HEK293 (cell line): ENCODE measurements around the gene NTN3.

Experiments used
- CTCF ChIA-PET: fragments of 350-600 bp; formaldehyde crosslinking; extraction: SDS; loops from one replicate; lab custom pipeline; 2021; ENCODE audit warnings: antibody characterized with exemption; lab: Yijun Ruan, JAX
- POLR2A ChIA-PET: fragments of 300-600 bp; formaldehyde crosslinking; extraction: SDS; loops from one replicate; lab custom pipeline; 2020; ENCODE audit warnings: antibody characterized with exemption, inconsistent platforms; lab: Yijun Ruan, JAX
- H3K27ac ChIP-seq: fragments of 200-500 bp; sonication (Bioruptor generic); 2 replicates; pipeline ENCODE4 v1.5.1; 2014; ENCODE audit warnings: low read depth, low read length, control low read depth, inconsistent platforms; ENCODE audit errors: extremely low read depth
- H3K36me3 ChIP-seq, 2 experiments: fragments of 200-500 bp in 1 of 2; sonication (Bioruptor generic) in 1 of 2; 1 replicate in 1 of 2; 2 replicates in 1 of 2; pipeline ENCODE4 v1.5.1; 2014 to 2017; ENCODE audit warnings: inconsistent platforms in 2 of 2, low read length in 2 of 2; ENCODE audit not compliant: control insufficient read depth in 2 of 2, insufficient read depth in 1 of 2
- H3K4me1 ChIP-seq: fragments of 200-500 bp; sonication (Bioruptor generic); 2 replicates; pipeline ENCODE4 v1.5.1; 2014; ENCODE audit warnings: mild to moderate bottlenecking, low read length, inconsistent platforms; ENCODE audit not compliant: control insufficient read depth, insufficient read depth
- H3K4me3 ChIP-seq: 2 replicates; pipeline ENCODE4 v1.5.1; 2011; ENCODE audit warnings: low read depth, mild to moderate bottlenecking, control low read depth, low read length, moderate library complexity
- H3K9me3 ChIP-seq: fragments of 200-500 bp; sonication (Bioruptor generic); 2 replicates; pipeline ENCODE4 v1.5.1; 2014; ENCODE audit warnings: low read depth, low read length, inconsistent platforms; ENCODE audit not compliant: control insufficient read depth, insufficient read depth
- EGR2 ChIP-seq: fragments of 450-650 bp; formaldehyde crosslinking; IDR thresholded peaks from 2 replicates; pipeline ENCODE4 v1.5.1; 2016; ENCODE audit warnings: low read depth, missing biosample characterization, missing genetic modification characterization
- KLF1 ChIP-seq: fragments of 450-650 bp; formaldehyde crosslinking; IDR thresholded peaks from 2 replicates; pipeline ENCODE4 v1.5.1; 2016; ENCODE audit warnings: missing biosample characterization, missing genetic modification characterization
- PATZ1 ChIP-seq: fragments of 450-650 bp; formaldehyde crosslinking; IDR thresholded peaks from 2 replicates; pipeline ENCODE4 v1.5.1; 2016; ENCODE audit warnings: missing biosample characterization, missing genetic modification characterization
- PRDM2 ChIP-seq: fragments of 450-650 bp; formaldehyde crosslinking; IDR thresholded peaks from 2 replicates; pipeline ENCODE4 v1.5.1; 2016; ENCODE audit warnings: missing biosample characterization, missing genetic modification characterization, borderline replicate concordance
- SALL2 ChIP-seq: fragments of 450-650 bp; formaldehyde crosslinking; IDR thresholded peaks from 2 replicates; pipeline ENCODE4 v1.5.0; 2017; ENCODE audit warnings: missing biosample characterization, mild to moderate bottlenecking, missing genetic modification characterization, borderline replicate concordance
- SP2 ChIP-seq: fragments of 450-650 bp; formaldehyde crosslinking; IDR thresholded peaks from 2 replicates; pipeline ENCODE4 v1.5.1; 2016; ENCODE audit warnings: missing biosample characterization, missing genetic modification characterization
- ZBTB44 ChIP-seq: fragments of 450-650 bp; IDR thresholded peaks from 2 replicates; pipeline ENCODE4 v1.5.1; 2018; ENCODE audit warnings: missing biosample characterization, mild to moderate bottlenecking, missing genetic modification characterization
- ZEB2 ChIP-seq: fragments of 450-650 bp; formaldehyde crosslinking; IDR thresholded peaks from 2 replicates; pipeline ENCODE4 v1.5.1; 2016; ENCODE audit warnings: missing biosample characterization, missing genetic modification characterization
- ZNF121 ChIP-seq: fragments of 450-650 bp; formaldehyde crosslinking; IDR thresholded peaks from 2 replicates; pipeline ENCODE4 v1.5.1; 2016; ENCODE audit warnings: missing biosample characterization, missing genetic modification characterization
- ZNF174 ChIP-seq: fragments of 450-650 bp; formaldehyde crosslinking; IDR thresholded peaks from 2 replicates; pipeline ENCODE4 v1.5.0; 2017; ENCODE audit warnings: missing biosample characterization, mild to moderate bottlenecking, missing genetic modification characterization
- ZNF341 ChIP-seq: fragments of 450-650 bp; formaldehyde crosslinking; IDR thresholded peaks from 2 replicates; pipeline ENCODE4; 2016; ENCODE audit warnings: low read depth, missing biosample characterization, missing genetic modification characterization
- ZNF513 ChIP-seq: fragments of 450-650 bp; IDR thresholded peaks from 2 replicates; pipeline ENCODE4 v1.5.1; 2018; ENCODE audit warnings: missing biosample characterization, missing genetic modification characterization
- ZNF530 ChIP-seq: fragments of 450-650 bp; formaldehyde crosslinking; IDR thresholded peaks from 2 replicates; pipeline ENCODE4 v1.5.1; 2016; ENCODE audit warnings: low read depth, missing biosample characterization, missing genetic modification characterization
- ZNF558 ChIP-seq: fragments of 450-650 bp; formaldehyde crosslinking; IDR thresholded peaks from 2 replicates; pipeline ENCODE4 v1.5.1; 2016; ENCODE audit warnings: missing biosample characterization, missing genetic modification characterization
- ZNF654 ChIP-seq: fragments of 450-650 bp; formaldehyde crosslinking; IDR thresholded peaks from 2 replicates; pipeline ENCODE4 v1.5.1; 2016; ENCODE audit warnings: low read depth, missing biosample characterization, missing genetic modification characterization

Gene NTN3

GRCh38 chr16:2469399-2470233, 1.5 kb upstream of the NTN3 start (continued):
- TF ChIP-seq PRDM2 (tag by site-specific recombination) (0 out of 2 replicates have a peak, but pooled peaks have one; percentile 36), ZNF121 (tag by site-specific recombination) (no peak), ZBTB44 (tag by site-specific recombination) (no peak), ZNF174 (tag by site-specific recombination) (no peak), ZNF654 (tag by site-specific recombination) (no peak), ZNF530 (tag by site-specific recombination) (no peak), ZNF558 (tag by site-specific recombination) (no peak), ZEB2 (tag by site-specific recombination) (peak; percentile 31), PATZ1 (tag by site-specific recombination) (peak; percentile 33; the same call in 1 of the 2 replicates), KLF1 (tag by site-specific recombination) (no peak), SP2 (peak; percentile 54), EGR2 (tag by site-specific recombination) (no peak), SALL2 (tag by site-specific recombination) (no peak), ZNF341 (peak; percentile 67)

GRCh38 chr16:2470234-2470601, 879 bp upstream of the NTN3 start:
- 0 out of 2 replicates have a peak, but pooled peaks have one; percentile 2 for TF ChIP-seq ZNF341
- no peak for TF ChIP-seq ZNF513 (tag by site-specific recombination)
- Histone ChIP-seq H3K36me3 (no peaks in the 10 kb centered on the region), H3K9me3 (no peaks in the 10 kb centered on the region), H3K4me3 (no peak overlapping the region), H3K27ac (peak overlapping the region; percentile 43; the same call in 1 of the 2 replicates), H3K4me1 (peaks cover 27% of the 10 kb centered on the region)
- CTCF ChIA-PET: interaction anchor here (1.2 to 2.5 kb wide), 2 partner anchors 31 to 40 kb away, joined by 4 to 8 read pairs; no protein-coding TSS in a partner anchor
- POLR2A ChIA-PET: interaction anchor here (1.1 to 3.2 kb wide), 4 partner anchors 11 to 219 kb away, joined by 3 to 34 read pairs (median 4); partner anchors contain the start of genes ECI1 and TEDC2
